Mesenchymal stem cell (in vitro differentiated cells and primary cell): ENCODE results near the gene KIFBP.

Experiments
- DNase-seq: peaks from one replicate; pipeline ENCODE4 v3.0.0-alpha.2; 2013
- H2AFZ ChIP-seq: one replicate; pipeline ENCODE4 v1.6.1; 2013; ENCODE audit warnings: low read depth, mild to moderate bottlenecking, control low read depth, inconsistent platforms, low read length, moderate library complexity
- H2AK5ac ChIP-seq: 2 replicates; pipeline ENCODE4 v1.6.1; 2013; ENCODE audit warnings: low read length, moderate library complexity, mild to moderate bottlenecking, inconsistent platforms; ENCODE audit not compliant: severe bottlenecking
- H2BK120ac ChIP-seq: one replicate; pipeline ENCODE4 v1.6.1; 2013; ENCODE audit warnings: low read depth, mild to moderate bottlenecking, inconsistent platforms, low read length, moderate library complexity
- H2BK12ac ChIP-seq, 2 experiments: one replicate each; pipeline ENCODE4 v1.6.1; 2013; ENCODE audit warnings: inconsistent platforms in 2 of 2, low read length in 2 of 2, mild to moderate bottlenecking in 2 of 2, moderate library complexity in 2 of 2, control low read depth in 1 of 2
- H2BK15ac ChIP-seq: one replicate; pipeline ENCODE4 v1.6.1; 2013; ENCODE audit warnings: mild to moderate bottlenecking, low read depth, inconsistent platforms; ENCODE audit not compliant: poor library complexity, severe bottlenecking
- H2BK5ac ChIP-seq: 2 replicates; pipeline ENCODE4 v1.6.1; 2013; ENCODE audit warnings: low read depth, mild to moderate bottlenecking, low read length, control low read depth, inconsistent platforms; ENCODE audit not compliant: poor library complexity, severe bottlenecking
- H3K14ac ChIP-seq, 2 experiments: one replicate each; pipeline ENCODE4 v1.6.1; 2013; ENCODE audit warnings: inconsistent platforms in 2 of 2, low read length in 2 of 2, control low read depth in 1 of 2, mild to moderate bottlenecking in 1 of 2, moderate library complexity in 1 of 2
- H3K18ac ChIP-seq, 2 experiments: one replicate each; pipeline ENCODE4 v1.6.1; 2013; ENCODE audit warnings: inconsistent platforms in 2 of 2, low read length in 2 of 2, control low read depth in 1 of 2, low read depth in 1 of 2, mild to moderate bottlenecking in 1 of 2
- H3K23ac ChIP-seq, 2 experiments: one replicate each; pipeline ENCODE4 v1.6.1; 2013; ENCODE audit warnings: inconsistent platforms in 2 of 2, low read length in 2 of 2, mild to moderate bottlenecking in 2 of 2, moderate library complexity in 2 of 2, control low read depth in 1 of 2
- H3K27ac ChIP-seq: 2 replicates; pipeline ENCODE4 v1.5.1; 2013; ENCODE audit warnings: mild to moderate bottlenecking, moderate library complexity, low read length, control low read depth, inconsistent platforms; ENCODE audit not compliant: poor library complexity, severe bottlenecking
- H3K27me3 ChIP-seq, 2 experiments: 2 replicates each; pipeline versions ENCODE4 v1.6.1 to v1.7.0; 2013; ENCODE audit warnings: low read length in 2 of 2, mild to moderate bottlenecking in 2 of 2, moderate library complexity in 2 of 2, control low read depth in 1 of 2, inconsistent platforms in 1 of 2; ENCODE audit not compliant: control insufficient read depth in 1 of 2, insufficient read depth in 1 of 2
- H3K36me3 ChIP-seq, 2 experiments: 2 replicates each; pipeline versions ENCODE4 v1.6.1 to v1.7.0; 2013; ENCODE audit warnings: low read length in 2 of 2, control low read depth in 1 of 2, inconsistent platforms in 1 of 2, low read depth in 1 of 2, mild to moderate bottlenecking in 1 of 2; ENCODE audit not compliant: insufficient read depth in 2 of 2, control insufficient read depth in 1 of 2
- H3K4ac ChIP-seq, 2 experiments: one replicate each; pipeline ENCODE4 v1.6.1; 2013; ENCODE audit warnings: inconsistent platforms in 2 of 2, low read length in 2 of 2, mild to moderate bottlenecking in 2 of 2, moderate library complexity in 2 of 2, control low read depth in 1 of 2, low read depth in 1 of 2
- H3K4me1 ChIP-seq: 2 replicates; pipeline ENCODE4 v1.6.1; 2013; ENCODE audit warnings: low read depth, low read length, control low read depth; ENCODE audit not compliant: control insufficient read depth, insufficient read depth
- H3K4me2 ChIP-seq: 2 replicates; pipeline ENCODE4 v1.6.1; 2013; ENCODE audit warnings: low read length, mild to moderate bottlenecking, inconsistent platforms; ENCODE audit not compliant: poor library complexity, severe bottlenecking
- H3K4me3 ChIP-seq, 2 experiments: 2 replicates each; pipeline versions ENCODE4 v1.5.1 to v1.7.0; 2013; ENCODE audit warnings: low read length in 2 of 2, mild to moderate bottlenecking in 2 of 2, control low read depth in 1 of 2, low read depth in 1 of 2; ENCODE audit not compliant: insufficient read depth in 1 of 2
- H3K79me1 ChIP-seq: replicated peaks from 2 replicates; pipeline ENCODE4 v1.6.1; 2013; ENCODE audit warnings: mild to moderate bottlenecking, control low read depth, low read length, inconsistent platforms; ENCODE audit not compliant: poor library complexity, severe bottlenecking
- H3K9ac ChIP-seq: 2 replicates; pipeline ENCODE4 v1.7.0; 2013; ENCODE audit warnings: mild to moderate bottlenecking, low read length, moderate library complexity
- H3K9me3 ChIP-seq: 2 replicates; pipeline ENCODE4 v1.7.0; 2013; ENCODE audit warnings: mild to moderate bottlenecking, low read length; ENCODE audit not compliant: control insufficient read depth
- H4K8ac ChIP-seq: one replicate; pipeline ENCODE4 v1.6.1; 2013; ENCODE audit warnings: inconsistent platforms, mild to moderate bottlenecking, low read length, moderate library complexity
- H4K91ac ChIP-seq: one replicate; pipeline ENCODE4 v1.6.1; 2013; ENCODE audit warnings: mild to moderate bottlenecking, low read length, inconsistent platforms
- WGBS: methylation state at CpG from one replicate; pipeline ENCODE4 v1.1.7; 2013; ENCODE audit warnings: mixed read lengths; 5-methylcytosine and 5-hydroxymethylcytosine counted together

The KIFBP gene

DNA sequence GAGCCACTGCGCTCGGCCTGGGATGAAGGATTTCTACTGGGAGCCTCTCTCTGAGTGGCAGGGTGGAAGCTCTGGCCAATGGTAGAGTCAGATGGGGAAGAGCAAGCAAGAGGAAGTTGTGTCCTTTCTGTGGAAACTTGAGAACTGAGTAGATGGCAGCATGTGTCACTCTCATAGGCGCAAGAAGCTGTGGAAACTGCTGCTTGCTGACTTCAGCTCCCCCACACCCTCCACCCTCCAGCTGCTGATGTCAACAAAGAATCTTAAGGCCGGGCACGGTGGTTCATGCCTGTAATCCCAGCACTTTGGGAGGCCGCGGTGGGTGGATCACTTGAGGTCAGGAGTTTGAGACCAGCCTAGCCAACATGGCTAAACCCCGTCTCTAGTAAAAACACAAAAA lies 59.5 kb downstream of the KIFBP start:
- no peak overlapping the region for H2BK5ac ChIP-seq
- H3K4me1 ChIP-seq: peaks cover 4% of the 10 kb centered on the region
- H2AFZ ChIP-seq: no peak overlapping the region
- H4K8ac ChIP-seq: no peak overlapping the region
- H3K4me2 ChIP-seq: no peak overlapping the region
- H3K23ac ChIP-seq: no peak overlapping the region
- H2BK15ac ChIP-seq: no peak overlapping the region
- no peak overlapping the region for H2AK5ac ChIP-seq
- no peak overlapping the region for H3K9ac ChIP-seq
- H4K91ac ChIP-seq: no peak overlapping the region
- no peak overlapping the region for H3K14ac ChIP-seq
- no peak overlapping the region for H2BK12ac ChIP-seq
- 68% methylated on average over 7 of the region's 8 CpGs for WGBS
- H3K18ac ChIP-seq: no peak overlapping the region
- no peak overlapping the region for H3K4me3 ChIP-seq
- DNase-seq: peak; percentile 42
- no peak overlapping the region for H3K27ac ChIP-seq
- H3K79me1 ChIP-seq: no peaks in the 10 kb centered on the region
- H3K9me3 ChIP-seq: no peaks in the 10 kb centered on the region
- no peaks in the 10 kb centered on the region for H3K27me3 ChIP-seq
- no peaks in the 10 kb centered on the region for H3K36me3 ChIP-seq
- H2BK120ac ChIP-seq: no peak overlapping the region
- no peak overlapping the region for H3K4ac ChIP-seq

DNA sequence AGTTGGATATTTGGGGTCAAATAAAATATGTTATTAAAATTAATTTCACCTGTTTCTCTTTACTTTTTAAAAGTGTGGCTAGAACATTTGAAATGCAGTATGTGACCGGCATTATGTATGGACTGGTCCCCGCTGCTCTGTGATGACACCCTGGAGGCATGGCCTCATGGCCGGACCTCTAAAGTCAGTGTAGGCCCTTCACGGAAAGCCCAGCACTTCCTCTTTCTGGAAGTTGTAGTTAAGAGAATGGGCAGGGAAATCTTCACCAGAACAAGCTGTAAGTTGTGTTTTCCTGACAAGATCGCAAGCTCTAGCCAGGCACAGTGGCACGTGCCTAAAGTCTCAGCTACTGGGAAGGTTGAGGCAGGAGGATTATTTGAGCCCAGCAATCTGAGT lies 61.0 kb downstream of the KIFBP start:
- Histone ChIP-seq H2BK120ac (no peak overlapping the region), H3K4ac (no peak overlapping the region), H3K4me2 (no peak overlapping the region), H2BK15ac (no peak overlapping the region), H3K36me3 (no peaks in the 10 kb centered on the region), H3K9ac (no peak overlapping the region), H3K18ac (no peak overlapping the region), H2AFZ (no peak overlapping the region), H3K27ac (no peak overlapping the region), H3K4me3 (no peak overlapping the region), H2AK5ac (no peak overlapping the region), H3K14ac (no peak overlapping the region), H4K91ac (no peak overlapping the region), H4K8ac (no peak overlapping the region), H3K4me1 (peaks cover 2% of the 10 kb centered on the region), H2BK5ac (no peak overlapping the region), H3K23ac (no peak overlapping the region), H3K79me1 (no peaks in the 10 kb centered on the region), H2BK12ac (no peak overlapping the region), H3K9me3 (no peaks in the 10 kb centered on the region), H3K27me3 (no peaks in the 10 kb centered on the region)
- DNase-seq: no peak
- 91% methylated on average over 6 of the region's 6 CpGs for WGBS

DNA sequence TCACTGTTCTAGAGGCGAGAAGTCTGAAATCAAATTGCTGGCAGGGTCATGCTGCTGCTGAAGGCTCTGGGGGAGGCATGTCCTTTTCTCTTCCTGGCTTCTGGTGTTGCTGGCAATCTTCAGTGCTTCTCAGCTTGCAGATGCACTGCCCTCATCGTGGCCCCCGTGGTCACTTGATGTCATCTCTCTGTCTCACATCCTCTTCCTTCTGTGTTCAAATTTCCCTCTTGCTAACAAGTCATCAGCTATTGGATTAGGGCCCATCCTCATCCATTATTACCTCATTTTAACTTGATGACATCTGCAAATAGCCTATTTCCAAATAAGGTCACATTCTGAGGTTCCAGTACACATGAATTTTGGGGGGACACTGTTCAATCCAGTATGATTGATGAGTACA lies 62.7 kb downstream of the KIFBP start:
- Histone ChIP-seq H3K9ac (no peak overlapping the region), H2AFZ (no peak overlapping the region), H3K4me3 (no peak overlapping the region), H3K9me3 (no peaks in the 10 kb centered on the region), H3K27me3 (no peaks in the 10 kb centered on the region), H2BK15ac (no peak overlapping the region), H3K23ac (no peak overlapping the region), H3K18ac (no peak overlapping the region), H3K36me3 (no peaks in the 10 kb centered on the region), H3K79me1 (no peaks in the 10 kb centered on the region), H4K8ac (no peak overlapping the region), H3K4me1 (peaks cover 3% of the 10 kb centered on the region), H4K91ac (no peak overlapping the region), H2BK12ac (no peak overlapping the region), H3K4ac (no peak overlapping the region), H2BK5ac (no peak overlapping the region), H2BK120ac (no peak overlapping the region), H2AK5ac (peak overlapping the region; percentile 53), H3K4me2 (no peak overlapping the region), H3K14ac (no peak overlapping the region), H3K27ac (no peak overlapping the region)
- 86% methylated on average over 3 of the region's 3 CpGs for WGBS
- peak; percentile 62 for DNase-seq

DNA sequence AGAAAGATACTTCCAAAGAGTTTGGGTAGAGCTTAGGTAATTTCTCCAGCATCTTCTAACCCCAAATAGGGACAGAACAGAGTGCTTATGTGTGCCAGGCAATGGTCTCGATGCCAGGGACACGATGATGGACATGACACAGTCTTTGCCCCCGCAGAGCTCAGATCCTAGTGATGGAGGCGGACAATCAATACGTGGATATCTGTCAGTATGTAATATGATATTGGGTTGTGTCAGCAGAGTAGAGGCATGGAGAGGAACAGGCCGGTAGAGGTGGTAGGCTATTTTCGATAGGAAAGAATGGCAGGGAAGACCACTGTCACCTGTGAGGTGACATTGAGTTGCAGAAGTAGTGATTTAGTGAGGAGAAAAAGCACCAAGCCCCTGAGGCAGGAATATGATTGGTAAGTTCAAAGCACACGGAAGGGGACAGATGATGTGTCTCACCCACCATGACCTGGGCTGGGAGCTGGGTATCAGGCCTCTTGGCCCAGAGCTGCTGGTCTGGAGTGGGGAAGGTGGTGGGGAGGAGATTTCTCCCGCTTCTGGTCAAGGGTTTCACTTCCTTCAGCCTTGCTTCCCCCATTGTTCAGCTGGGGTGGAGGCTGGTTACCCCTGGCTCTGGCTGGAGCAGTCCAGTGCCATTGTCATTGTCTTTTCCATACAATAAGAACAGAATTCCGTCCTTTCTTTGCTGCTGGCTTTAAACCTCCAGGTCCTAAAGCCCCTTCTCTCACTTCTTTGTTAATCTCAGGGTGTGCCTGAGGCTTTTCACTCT lies 63.3 kb downstream of the KIFBP start:
- H2AK5ac ChIP-seq: no peak overlapping the region
- no peak overlapping the region for H4K8ac ChIP-seq
- no peaks in the 10 kb centered on the region for H3K9me3 ChIP-seq
- no peak overlapping the region for H2BK12ac ChIP-seq
- H3K14ac ChIP-seq: no peak overlapping the region
- H2BK120ac ChIP-seq: no peak overlapping the region
- H3K36me3 ChIP-seq: no peaks in the 10 kb centered on the region
- no peak overlapping the region for H3K4me2 ChIP-seq
- H3K27ac ChIP-seq: no peak overlapping the region
- H3K27me3 ChIP-seq: no peaks in the 10 kb centered on the region
- H2AFZ ChIP-seq: no peak overlapping the region
- H2BK5ac ChIP-seq: no peak overlapping the region
- no peaks in the 10 kb centered on the region for H3K79me1 ChIP-seq
- no peak for DNase-seq
- 85% methylated on average over 10 of the region's 10 CpGs for WGBS
- H3K4me3 ChIP-seq: no peak overlapping the region
- H3K9ac ChIP-seq: no peak overlapping the region
- H3K23ac ChIP-seq: no peak overlapping the region
- no peak overlapping the region for H3K18ac ChIP-seq
- H3K4me1 ChIP-seq: peaks cover 8% of the 10 kb centered on the region
- H3K4ac ChIP-seq: no peak overlapping the region
- H4K91ac ChIP-seq: no peak overlapping the region
- H2BK15ac ChIP-seq: no peak overlapping the region
